AG10803 (cell line): ENCODE results near the gene PRKAG2.

Experiments
- DNase-seq: peaks from one replicate; pipeline ENCODE4 v3.0.0; 2010; ENCODE audit warnings: low read depth
- H3K4me3 ChIP-seq: 2 replicates; pipeline ENCODE4 v1.5.1; 2011; ENCODE audit warnings: mild to moderate bottlenecking, low read length, control low read depth
- TF ChIP-seq, protein P1 (sequence below): conservative IDR thresholded peaks from 2 replicates; pipeline ENCODE4 v1.5.1; 2011; ENCODE audit warnings: mild to moderate bottlenecking, low read length, control low read depth, inconsistent platforms

PRKAG2 gene

DNA sequence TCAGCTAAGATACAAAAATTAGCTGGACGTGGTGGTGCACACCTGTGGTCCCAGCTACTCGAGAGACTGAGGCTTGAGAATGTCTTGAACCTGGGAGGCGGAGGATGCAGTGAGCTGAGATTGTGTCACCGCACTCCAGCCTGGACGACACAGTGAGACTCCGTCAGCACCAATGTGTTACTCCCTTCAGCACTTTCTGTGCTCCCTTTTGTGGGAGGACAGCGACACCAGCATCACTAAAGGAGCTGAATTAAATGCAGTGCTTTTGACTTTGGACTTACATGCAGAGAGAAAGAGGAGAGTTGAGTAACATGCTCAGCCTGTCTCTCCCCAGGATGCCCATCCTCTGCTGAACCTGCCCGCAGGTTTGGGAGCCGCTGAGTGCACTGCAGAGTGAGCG, 265.0 kb downstream of the PRKAG2 start:
- no peak overlapping the region for H3K4me3 ChIP-seq
- TF ChIP-seq, protein P1, sequence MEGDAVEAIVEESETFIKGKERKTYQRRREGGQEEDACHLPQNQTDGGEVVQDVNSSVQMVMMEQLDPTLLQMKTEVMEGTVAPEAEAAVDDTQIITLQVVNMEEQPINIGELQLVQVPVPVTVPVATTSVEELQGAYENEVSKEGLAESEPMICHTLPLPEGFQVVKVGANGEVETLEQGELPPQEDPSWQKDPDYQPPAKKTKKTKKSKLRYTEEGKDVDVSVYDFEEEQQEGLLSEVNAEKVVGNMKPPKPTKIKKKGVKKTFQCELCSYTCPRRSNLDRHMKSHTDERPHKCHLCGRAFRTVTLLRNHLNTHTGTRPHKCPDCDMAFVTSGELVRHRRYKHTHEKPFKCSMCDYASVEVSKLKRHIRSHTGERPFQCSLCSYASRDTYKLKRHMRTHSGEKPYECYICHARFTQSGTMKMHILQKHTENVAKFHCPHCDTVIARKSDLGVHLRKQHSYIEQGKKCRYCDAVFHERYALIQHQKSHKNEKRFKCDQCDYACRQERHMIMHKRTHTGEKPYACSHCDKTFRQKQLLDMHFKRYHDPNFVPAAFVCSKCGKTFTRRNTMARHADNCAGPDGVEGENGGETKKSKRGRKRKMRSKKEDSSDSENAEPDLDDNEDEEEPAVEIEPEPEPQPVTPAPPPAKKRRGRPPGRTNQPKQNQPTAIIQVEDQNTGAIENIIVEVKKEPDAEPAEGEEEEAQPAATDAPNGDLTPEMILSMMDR = no peak
- DNase-seq = no peak

DNA sequence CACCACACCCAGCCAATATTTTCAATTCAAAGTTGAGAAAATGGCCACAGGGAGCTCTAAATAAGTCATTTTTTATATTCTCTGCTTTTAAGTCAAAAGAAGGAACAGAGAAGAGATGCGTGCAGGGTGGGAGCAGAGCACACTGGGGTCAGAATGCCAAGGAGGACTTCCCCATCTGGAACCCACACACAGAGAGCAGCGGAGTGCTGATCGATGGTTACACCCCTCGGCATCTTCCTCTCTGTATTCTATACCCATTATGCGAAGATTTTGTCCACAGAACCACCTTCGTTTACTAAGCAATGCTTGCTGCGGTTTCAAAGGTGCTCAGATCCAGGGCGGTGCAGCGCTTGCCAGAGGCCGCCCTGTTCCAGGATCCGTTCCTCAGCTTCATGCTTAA, 265.9 kb downstream of the PRKAG2 start:
- TF ChIP-seq, protein P1 = no peak
- no peak overlapping the region for H3K4me3 ChIP-seq
- DNase-seq = no peak

DNA sequence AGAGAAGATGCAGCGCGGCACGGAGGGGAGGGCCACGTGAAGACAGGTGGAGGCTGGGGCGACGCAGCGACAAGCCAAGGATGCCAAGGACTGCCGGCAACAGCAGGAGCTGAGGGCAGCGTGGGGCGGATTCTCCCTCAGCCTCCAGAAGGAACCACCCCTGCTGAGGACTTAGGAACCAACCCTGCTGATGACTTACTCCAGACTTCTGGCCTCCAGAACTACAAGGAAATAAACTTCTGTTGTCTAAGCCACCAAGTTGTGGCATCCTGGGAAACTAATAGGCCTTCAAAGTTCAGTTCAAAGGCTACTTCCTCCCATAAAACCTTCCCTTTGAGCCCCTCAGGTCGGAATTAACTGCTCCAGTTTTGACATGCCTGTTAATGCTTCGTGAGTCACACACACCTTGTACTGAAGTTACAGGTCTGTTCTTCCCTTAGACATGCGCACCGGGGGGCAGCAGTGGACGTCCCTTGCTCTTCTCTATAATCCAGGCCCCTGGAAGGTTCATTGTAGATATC, 268.8 kb downstream of the PRKAG2 start:
- H3K4me3 ChIP-seq = no peak overlapping the region
- no peak for DNase-seq
- TF ChIP-seq, protein P1 = no peak

DNA sequence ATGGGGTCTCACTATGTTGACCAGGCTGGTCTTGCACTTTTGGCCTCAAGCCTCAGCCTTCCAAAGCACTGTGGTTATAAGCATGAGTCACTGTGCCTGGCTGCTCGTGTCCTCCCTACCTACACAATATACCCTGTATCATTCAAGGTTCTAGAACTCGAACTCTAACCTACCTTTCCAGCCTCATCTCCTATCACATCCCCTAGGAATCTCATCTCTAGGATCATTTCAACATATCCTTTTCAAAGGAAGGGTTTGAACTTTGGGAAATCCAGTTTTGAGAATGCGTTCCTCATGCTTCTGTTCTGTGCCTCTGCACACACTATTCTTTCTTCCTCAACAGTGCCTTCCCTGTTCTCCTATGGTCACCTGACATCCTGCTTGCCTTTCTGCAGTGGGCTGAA, 269.4 kb downstream of the PRKAG2 start:
- TF ChIP-seq, protein P1 = no peak
- no peak for DNase-seq
- H3K4me3 ChIP-seq = no peak overlapping the region

DNA sequence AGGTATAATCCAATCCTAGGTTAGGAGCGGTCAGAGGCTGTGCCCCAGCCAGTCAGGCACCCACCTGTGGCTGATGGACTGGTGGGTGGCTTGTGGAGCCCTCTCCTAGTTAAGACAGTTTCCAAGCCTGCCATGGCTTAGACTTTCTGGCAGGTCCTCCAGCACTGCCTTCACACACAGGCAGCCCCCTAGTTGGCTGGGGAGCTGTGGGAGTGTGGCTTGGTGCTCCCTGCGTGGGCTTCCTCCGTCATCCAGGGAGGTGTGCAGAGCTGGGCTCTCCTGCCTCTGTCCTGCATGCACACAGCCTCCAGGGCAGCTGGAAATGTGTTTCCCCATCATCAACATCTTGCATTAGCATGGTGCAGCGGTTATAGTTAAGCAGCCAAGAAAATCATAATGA, 273.0 kb downstream of the PRKAG2 start:
- no peak overlapping the region for H3K4me3 ChIP-seq
- TF ChIP-seq, protein P1 = no peak
- no peak for DNase-seq

DNA sequence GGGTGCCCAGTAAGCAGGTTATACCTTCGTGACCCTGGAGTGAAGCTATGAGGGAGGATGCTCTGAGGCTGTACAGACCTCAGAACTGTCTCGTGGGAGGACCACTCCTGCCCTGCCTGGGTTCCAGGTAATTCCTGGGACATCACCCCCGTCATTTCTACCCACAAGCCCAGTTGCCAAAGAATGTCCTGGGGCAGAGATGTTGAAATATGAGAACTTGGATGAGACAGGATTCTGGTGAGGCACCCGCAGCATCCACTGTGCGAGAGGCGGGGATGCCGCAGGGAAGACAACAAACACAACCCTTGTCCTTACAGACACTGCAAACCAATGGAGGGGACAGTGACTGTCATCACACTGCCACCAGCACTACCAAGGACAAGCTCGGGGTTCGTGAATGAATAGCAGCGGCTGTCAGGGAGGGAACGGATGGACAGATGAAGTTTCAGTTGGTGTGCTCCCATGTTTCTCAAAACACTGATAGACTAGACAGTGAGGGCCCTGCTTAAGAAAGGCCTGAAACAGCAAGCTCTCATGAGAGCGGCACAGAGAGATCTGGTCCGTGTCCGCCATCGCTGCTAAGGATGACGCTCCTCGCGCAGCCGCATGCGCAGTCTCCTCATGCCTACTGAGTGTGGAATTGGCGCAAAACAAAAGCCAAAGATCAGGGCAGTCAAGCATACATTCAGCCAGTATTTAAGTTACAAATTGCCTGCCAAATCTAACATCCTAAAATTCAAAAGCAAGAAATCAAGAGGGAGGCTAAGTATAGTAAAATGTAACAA, 275.2 kb downstream of the PRKAG2 start:
- no peak for DNase-seq
- TF ChIP-seq, protein P1 = no peak
- H3K4me3 ChIP-seq = no peak overlapping the region

DNA sequence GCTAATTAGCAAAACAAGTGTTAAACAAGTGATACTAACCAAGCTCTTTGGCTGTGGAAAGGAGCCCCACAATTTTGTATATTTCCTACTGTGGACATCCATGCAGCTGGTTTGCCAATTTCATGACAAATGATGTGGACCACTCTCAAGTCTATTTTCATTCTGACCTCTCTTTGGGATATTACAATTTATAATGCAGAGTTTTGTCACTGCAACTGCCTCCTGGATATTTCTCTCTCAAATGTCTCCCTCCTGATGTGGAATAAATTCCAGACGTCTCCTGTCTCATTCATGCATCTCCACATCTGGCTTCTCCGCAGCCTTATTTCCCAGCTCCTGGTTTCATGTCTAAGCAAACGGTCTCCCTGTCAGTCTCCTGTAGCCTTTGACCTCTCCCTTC, 276.6 kb downstream of the PRKAG2 start:
- TF ChIP-seq, protein P1 = no peak
- H3K4me3 ChIP-seq = no peak overlapping the region
- DNase-seq = no peak
